GM12864 (cell line): ENCODE measurements around the gene COMMD9.

Experiments used
- DNase-seq: peaks from one replicate; pipeline ENCODE4 v3.0.0-alpha.2; 2011; ENCODE audit warnings: low read depth
- H3K4me3 ChIP-seq: 2 replicates; pipeline ENCODE4 v1.5.1; 2011; ENCODE audit warnings: mild to moderate bottlenecking, low read depth, low read length, control low read depth
- CTCF ChIP-seq: IDR thresholded peaks from 2 replicates; pipeline ENCODE4 v1.5.1; 2011; ENCODE audit warnings: low read depth, mild to moderate bottlenecking, moderate library complexity, low read length, control low read depth, inconsistent platforms; ENCODE audit errors: missing control alignments

The COMMD9 gene

GRCh38 chr11:36224209-36224882 is 64.9 kb downstream of the COMMD9 start:
- H3K4me3 ChIP-seq = no peak overlapping the region
- no peak for DNase-seq
- no peak for TF ChIP-seq CTCF

DNA sequence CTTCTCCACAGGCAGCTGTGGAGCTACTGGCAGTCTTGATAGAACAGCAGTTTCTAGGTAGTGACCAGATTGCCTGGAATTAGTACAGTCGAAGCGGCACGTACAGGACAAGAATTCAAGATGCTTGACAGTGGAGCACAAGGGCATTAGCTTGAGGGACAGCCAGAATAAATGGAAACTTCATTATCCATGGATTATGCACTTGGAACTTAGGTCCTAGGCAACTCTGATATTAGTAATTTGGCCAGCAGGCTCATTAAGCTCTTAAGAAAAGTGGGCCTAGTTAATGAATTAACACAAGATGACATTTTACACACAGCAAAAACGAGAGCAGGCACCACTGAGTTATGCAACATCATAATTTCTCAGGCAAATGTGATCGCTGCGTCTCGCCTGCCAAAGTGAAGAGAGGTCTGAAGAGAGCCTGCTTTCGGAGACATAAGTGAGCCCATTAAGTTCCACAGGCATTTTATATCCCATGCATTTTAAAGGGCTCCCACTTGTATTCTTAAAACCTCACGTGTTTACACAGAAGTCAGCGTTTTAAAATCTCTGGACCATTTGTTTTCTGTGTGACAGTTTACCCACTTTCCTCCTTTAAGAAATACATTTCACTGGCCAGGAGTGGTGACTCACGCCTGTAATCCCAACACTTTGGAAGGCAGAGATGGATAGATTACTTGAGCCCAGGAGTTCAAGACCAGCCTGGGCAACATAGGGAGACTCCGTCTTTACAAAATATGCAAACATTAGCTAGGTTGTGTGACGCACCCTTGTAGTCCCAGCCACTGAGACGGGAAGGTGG is 66.2 kb downstream of the COMMD9 start:
- TF ChIP-seq CTCF = no peak
- no peak overlapping the region for H3K4me3 ChIP-seq
- no peak for DNase-seq
